Neuron (in vitro differentiated cells): ENCODE measurements around the gene SMU1.

Experiments
- H2AFZ ChIP-seq: one replicate; pipeline ENCODE4 v1.6.1; 2013; ENCODE audit warnings: low read depth, mild to moderate bottlenecking, inconsistent platforms, low read length, moderate library complexity
- H3K27me3 ChIP-seq: one replicate; pipeline ENCODE4 v1.6.1; 2013; ENCODE audit warnings: low read length; ENCODE audit not compliant: insufficient read depth
- H3K36me3 ChIP-seq: one replicate; pipeline ENCODE4 v1.6.1; 2013; ENCODE audit warnings: low read length; ENCODE audit not compliant: insufficient read depth
- H3K4me1 ChIP-seq: one replicate; pipeline ENCODE4 v1.6.1; 2013; ENCODE audit warnings: low read length; ENCODE audit not compliant: insufficient read depth
- H3K4me3 ChIP-seq: 2 replicates; pipeline ENCODE4 v1.5.1; 2013; ENCODE audit warnings: mild to moderate bottlenecking, low read length, moderate library complexity
- H3K9me3 ChIP-seq: one replicate; pipeline ENCODE4 v1.6.1; 2013; ENCODE audit warnings: low read length

Gene SMU1

DNA sequence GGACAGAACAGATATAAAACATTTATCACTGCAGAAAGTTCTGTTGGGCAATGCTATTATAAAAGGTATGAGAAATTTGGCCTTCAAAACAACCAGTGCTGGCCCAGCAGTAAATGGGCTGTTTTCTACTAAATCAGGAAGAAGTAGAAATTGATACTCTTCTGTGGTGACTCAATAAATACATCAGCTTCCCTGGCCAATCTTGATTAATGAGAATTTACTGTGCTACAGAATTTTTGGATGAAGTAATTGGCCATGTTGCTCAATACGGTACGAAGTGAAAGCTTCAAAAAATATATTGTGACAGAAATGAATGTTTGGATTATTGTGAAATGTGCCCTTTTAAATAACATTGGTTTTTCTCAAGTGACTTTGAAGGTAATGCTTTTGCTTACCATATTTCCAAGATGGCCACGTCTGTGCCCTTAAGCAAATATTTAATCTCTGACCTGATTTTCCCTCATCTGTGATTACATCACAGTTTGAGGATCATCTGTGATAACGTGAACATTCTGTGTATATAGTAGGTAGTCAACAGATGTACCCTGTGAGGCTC, 47.2 kb downstream of the SMU1 start:
- H3K27me3 ChIP-seq: no peaks in the 10 kb centered on the region
- H3K36me3 ChIP-seq: peaks cover 78% of the 10 kb centered on the region
- no peak overlapping the region for H2AFZ ChIP-seq
- H3K9me3 ChIP-seq: no peaks in the 10 kb centered on the region
- H3K4me1 ChIP-seq: peaks cover 28% of the 10 kb centered on the region
- no peak overlapping the region for H3K4me3 ChIP-seq

DNA sequence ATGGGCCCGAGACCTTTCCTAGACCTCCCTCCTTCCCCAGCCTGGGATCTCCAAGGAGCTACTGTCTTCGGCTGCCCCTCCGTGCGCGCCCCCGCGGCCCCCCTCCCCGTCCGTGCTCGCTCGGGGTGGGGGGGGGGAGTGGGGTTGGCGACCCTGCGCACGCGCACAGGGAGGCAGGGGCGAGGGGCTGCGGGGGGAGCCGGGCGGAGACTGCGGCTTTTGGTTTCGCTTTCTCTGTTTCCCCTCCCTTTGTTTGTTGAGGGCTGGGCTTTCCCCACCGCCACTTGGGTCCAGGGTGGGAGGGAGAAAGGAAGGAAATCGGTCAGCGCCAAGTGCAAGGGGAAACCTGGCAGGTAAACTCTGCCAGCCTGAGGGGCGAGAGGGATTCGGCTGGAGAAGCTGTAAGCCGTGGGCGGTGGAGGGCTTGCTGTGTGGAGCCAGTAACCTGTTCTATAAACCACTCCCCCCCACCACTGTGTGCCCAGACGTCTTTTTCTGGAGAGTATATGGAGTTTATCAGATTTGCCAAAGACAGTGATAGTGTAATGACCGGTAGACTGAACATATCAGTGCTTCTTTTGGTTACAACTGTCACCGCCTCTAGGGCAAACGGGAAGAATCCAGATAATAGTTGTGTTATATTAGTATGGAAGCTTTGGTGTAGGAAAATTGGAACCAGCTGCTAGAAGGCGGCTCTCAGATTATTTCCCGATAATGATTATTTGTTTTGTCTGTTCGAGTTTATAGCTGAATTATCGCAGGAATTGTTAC, 50.7 kb downstream of the SMU1 start:
- no peaks in the 10 kb centered on the region for H3K27me3 ChIP-seq
- peak overlapping the region; percentile 33 for H2AFZ ChIP-seq
- H3K4me1 ChIP-seq: peaks cover 39% of the 10 kb centered on the region
- H3K4me3 ChIP-seq: peak overlapping the region; percentile 99
- H3K36me3 ChIP-seq: peaks cover 46% of the 10 kb centered on the region
- H3K9me3 ChIP-seq: no peaks in the 10 kb centered on the region

DNA sequence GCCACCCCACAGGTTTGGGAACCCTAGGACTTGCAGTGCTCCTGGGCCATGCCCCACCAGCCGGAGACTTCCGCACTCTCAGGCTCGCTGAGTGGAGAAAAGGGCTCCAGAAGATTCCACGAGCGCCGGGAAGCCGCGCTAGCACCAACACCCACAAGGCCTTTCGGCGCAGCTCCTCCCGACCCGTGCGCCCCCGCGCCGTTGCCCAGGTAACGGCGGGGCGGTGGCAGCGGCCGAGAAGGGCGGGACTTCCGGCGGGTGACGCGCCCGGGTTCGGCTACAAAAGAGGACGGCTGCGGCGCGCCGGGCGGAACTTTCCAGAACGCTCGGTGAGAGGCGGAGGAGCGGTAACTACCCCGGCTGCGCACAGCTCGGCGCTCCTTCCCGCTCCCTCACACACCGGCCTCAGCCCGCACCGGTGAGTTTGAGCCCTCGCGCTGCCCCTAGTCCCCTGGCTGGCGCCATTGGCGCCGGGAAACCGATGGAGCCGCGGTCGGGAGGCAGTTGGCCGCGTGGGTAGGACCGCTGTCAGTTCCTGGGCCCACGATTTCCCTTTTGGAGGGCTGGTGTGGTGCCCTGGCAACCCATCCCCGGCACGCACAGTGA, 51.4 kb downstream of the SMU1 start, which contains the start of gene DNAJA1:
Gene DNAJA1, plus strand, starts transcription at position 308 of the 606 bp plus-strand sequence. CDS start 1,212 bp downstream, outside the sequence.
- Histone ChIP-seq H3K9me3 (no peaks in the 10 kb centered on the region), H3K36me3 (peaks cover 44% of the 10 kb centered on the region), H3K27me3 (no peaks in the 10 kb centered on the region), H2AFZ (peak within 1 kb of the TSS; percentile 33), H3K4me3 (peak within 1 kb of the TSS; percentile 99), H3K4me1 (peaks cover 39% of the 10 kb centered on the region)

DNA sequence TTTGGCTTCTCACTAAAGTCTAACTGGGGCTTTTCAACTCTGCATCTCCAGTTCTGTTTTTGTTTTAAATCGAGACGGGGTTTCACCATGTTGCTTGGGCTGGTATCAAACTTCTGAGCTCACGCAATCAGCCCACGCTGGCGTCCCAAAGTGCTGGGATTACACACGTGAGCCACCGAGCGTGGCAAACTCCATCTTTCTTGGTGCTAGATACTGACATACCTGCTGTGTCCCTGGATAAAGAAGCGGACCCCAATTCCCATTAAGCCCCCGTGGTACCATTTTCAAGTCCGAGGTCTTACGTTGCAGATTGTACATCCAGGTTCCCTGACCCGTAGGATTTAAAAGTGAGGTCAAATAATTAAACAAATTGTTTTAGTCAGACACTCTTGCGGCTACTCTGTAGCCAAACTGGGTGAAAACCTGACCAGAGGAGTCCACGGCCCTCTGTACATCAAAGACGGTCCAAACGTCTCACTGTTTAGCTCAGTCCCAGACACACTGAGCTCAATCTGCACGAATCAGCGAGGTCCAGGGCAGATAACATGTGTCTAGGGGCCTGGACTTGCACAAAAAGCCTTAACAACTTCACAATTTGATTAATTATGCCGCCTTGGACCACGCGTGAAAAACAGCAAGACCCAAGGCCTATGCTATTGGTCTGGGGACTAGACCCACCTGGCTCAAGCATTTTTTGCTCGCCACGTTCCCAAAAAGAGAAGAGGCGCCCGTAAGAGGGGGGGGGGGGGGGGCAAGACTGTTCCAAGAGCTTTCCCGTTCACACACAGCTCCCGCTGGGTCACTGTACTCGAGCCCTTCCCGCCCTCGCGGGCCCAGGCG, 52.1 kb downstream of the SMU1 start:
- H3K4me1 ChIP-seq: peaks cover 39% of the 10 kb centered on the region
- peaks cover 42% of the 10 kb centered on the region for H3K36me3 ChIP-seq
- peak overlapping the region; percentile 33 for H2AFZ ChIP-seq
- peaks cover 2% of the 10 kb centered on the region for H3K9me3 ChIP-seq
- peak overlapping the region; percentile 99 for H3K4me3 ChIP-seq
- H3K27me3 ChIP-seq: no peaks in the 10 kb centered on the region

DNA sequence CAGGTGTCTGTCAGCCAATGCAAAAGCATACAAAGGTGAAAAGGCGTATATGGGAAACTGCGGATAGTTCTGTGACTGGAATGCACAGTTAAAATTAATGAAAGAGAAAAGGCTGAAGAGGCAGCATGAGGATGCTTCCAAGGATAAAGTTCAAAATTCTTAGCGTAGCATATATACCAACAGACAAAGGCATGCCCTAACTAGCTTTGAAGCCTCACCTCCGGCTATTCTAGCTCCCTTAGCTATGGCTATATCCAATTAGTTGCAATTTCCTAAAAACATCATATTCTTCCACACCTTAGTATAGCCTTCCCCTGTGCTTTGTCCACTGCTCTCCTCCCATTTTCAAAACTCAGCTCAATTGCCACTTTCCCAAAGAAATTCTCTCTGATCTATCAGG, 52.8 kb downstream of the SMU1 start:
- H3K4me1 ChIP-seq: peaks cover 37% of the 10 kb centered on the region
- peak overlapping the region; percentile 99 for H3K4me3 ChIP-seq
- no peak overlapping the region for H2AFZ ChIP-seq
- peaks cover 2% of the 10 kb centered on the region for H3K9me3 ChIP-seq
- no peaks in the 10 kb centered on the region for H3K27me3 ChIP-seq
- H3K36me3 ChIP-seq: peaks cover 38% of the 10 kb centered on the region

DNA sequence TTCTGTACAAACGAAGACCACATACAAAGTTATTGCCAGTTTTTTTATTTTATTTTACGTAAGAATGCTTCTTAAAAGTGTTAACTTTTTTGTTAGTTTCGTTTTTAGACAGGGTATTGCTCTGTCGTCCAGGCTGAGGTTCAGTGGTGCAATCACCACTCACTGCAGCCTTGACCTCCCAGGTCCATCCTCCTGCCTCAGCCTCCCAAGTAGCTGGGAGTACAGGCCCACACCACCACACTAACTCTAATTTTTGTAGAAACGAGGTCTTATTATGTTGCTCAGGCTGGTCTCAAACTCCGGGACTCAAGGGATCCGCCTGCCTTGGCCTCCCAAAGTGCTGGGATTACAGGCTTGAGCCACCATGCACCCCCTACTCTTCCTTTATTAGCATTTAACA, 53.7 kb downstream of the SMU1 start:
- Histone ChIP-seq H3K4me3 (no peak overlapping the region), H3K36me3 (peaks cover 30% of the 10 kb centered on the region), H2AFZ (no peak overlapping the region), H3K4me1 (peaks cover 28% of the 10 kb centered on the region), H3K27me3 (no peaks in the 10 kb centered on the region), H3K9me3 (peaks cover 2% of the 10 kb centered on the region)

DNA sequence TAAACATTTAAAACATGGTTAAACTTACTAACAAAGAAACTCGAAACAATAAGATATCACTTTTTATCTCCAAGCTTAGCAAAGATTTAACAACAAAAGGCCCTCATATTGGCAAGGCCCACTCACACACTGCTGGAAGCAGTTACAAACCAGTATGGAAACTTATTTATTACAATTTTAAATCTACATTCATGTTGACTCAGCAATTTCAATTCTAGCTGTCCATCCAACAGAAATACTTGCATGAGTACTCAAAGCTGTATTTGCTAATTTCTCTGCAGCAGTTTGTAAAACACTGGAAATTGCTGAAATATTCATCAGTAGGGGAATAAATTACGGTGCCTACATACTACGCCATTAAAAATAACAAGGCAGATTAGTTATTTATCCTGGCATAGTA, 54.2 kb downstream of the SMU1 start:
- H2AFZ ChIP-seq: no peak overlapping the region

DNA sequence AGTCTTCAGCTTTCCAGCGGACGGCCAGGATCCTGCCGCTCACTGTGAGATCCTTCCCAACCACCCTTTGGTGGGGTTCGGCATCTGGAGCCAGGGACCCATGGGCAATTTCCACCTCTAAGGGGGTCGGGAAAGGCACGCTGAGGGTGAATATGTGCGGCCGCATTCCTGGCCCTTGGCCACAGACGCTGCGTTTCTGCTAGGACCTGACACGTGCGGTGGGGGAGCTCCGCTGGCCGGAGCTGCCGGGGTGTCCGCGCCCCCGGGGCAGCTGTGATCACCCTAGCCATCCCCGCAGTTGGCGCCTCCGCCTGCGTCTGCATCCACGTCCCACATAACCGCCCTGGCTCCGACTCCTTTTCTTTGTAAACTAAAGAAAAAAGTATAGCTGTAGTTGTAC, 56.7 kb downstream of the SMU1 start:
- H3K9me3 ChIP-seq: peaks cover 2% of the 10 kb centered on the region
- no peak overlapping the region for H3K4me3 ChIP-seq
- no peak overlapping the region for H2AFZ ChIP-seq
- H3K4me1 ChIP-seq: peaks cover 13% of the 10 kb centered on the region
- H3K27me3 ChIP-seq: no peaks in the 10 kb centered on the region
- peaks cover 15% of the 10 kb centered on the region for H3K36me3 ChIP-seq

More for the DNA sequence above, 54.2 kb downstream of the SMU1 start:
- H3K9me3 ChIP-seq: peaks cover 2% of the 10 kb centered on the region
- H3K4me3 ChIP-seq: no peak overlapping the region
- H3K27me3 ChIP-seq: no peaks in the 10 kb centered on the region
- H3K4me1 ChIP-seq: peaks cover 23% of the 10 kb centered on the region
- H3K36me3 ChIP-seq: peaks cover 26% of the 10 kb centered on the region

DNA sequence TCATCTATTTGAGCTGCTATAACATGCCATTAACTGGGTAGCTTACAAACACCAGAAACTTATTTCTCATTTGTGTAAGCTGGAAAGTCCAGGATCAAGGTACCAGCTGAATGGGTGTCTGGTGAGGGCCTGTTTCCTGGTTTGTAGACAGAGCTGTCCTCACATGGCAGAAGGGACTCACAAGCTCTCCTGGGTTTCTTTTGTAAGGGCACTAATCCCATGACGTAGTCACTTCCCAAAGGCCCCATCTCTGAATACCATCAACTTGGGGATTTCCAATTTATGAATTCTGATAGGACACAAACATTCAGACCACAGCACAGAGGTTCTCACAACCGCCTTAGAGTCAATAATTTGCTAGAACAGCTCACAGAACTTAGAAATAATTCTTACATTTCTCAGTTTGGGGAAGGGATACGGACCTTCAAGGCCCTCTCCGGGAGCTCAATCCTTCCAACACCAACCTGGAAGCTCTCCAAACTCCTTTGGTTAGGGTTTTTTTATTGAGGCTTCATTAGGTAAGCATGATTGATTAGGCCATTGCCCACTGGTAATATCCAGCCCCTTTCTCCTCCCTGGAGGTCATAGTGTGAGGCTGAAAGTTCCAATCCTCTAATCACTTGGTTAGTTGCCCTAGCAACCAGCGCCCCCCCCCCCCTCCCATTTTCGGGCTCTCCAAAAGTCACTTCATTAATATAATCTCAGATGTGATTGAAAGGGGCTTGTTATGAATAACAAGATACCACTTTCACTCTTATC, 59.0 kb downstream of the SMU1 start:
- H3K4me3 ChIP-seq: no peak overlapping the region
- H3K9me3 ChIP-seq: peaks cover 2% of the 10 kb centered on the region
- H3K36me3 ChIP-seq: peaks cover 15% of the 10 kb centered on the region
- H3K27me3 ChIP-seq: no peaks in the 10 kb centered on the region
- no peak overlapping the region for H2AFZ ChIP-seq
- no peaks in the 10 kb centered on the region for H3K4me1 ChIP-seq

DNA sequence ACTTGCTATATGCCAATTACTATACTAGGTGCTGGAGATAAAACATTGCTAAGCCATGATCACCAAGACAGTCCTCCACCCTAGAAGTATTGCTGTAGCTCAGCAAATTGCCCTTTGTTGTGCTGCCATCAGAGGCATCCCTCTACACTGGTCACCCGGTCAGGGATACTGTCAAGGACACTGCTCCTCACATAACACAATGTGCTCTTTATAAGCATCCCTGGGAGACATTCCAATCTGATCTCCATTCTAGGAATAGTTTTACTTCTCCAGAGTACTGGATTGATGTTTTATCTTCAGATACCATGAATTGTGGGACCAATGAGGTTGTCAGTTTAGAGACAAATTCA, 61.8 kb downstream of the SMU1 start:
- no peak overlapping the region for H2AFZ ChIP-seq
- H3K9me3 ChIP-seq: peaks cover 2% of the 10 kb centered on the region
- H3K4me3 ChIP-seq: no peak overlapping the region
- H3K36me3 ChIP-seq: peaks cover 7% of the 10 kb centered on the region
- no peaks in the 10 kb centered on the region for H3K27me3 ChIP-seq
- no peaks in the 10 kb centered on the region for H3K4me1 ChIP-seq

DNA sequence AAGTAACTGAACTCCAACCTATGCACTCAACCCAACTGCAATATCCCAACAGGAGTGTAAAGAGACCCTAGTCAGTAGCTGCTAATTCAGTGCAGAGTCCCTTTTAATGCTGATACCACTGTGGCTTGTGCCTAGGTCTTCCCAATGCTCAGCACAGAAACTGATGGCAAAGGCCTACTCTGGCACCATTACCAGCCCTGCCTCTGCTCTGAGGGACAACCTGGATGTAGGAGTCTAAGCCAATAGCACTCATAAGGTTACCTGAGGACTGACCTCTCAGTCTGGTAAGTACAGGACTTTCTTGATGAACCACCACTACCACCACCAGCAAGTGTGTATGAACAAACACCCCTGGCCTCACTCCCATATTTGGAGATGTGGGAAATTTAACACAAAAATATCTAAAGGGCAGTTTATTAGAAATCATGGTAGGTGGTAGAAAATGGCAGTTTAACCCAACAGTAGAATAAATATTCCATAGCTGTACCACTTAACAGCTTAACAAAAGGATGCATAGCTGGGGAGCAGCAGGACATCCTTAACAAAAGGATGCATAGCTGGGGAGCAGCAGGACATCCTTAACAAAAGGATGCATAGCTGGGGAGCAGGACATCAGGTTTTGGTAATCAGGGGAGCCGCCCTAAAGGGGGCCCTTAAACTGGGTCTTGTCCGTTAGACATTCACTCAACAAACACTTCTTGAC, 62.4 kb downstream of the SMU1 start:
- H3K4me1 ChIP-seq: no peaks in the 10 kb centered on the region
- H2AFZ ChIP-seq: no peak overlapping the region
- no peak overlapping the region for H3K4me3 ChIP-seq
- no peaks in the 10 kb centered on the region for H3K9me3 ChIP-seq
- peaks cover 4% of the 10 kb centered on the region for H3K36me3 ChIP-seq
- H3K27me3 ChIP-seq: no peaks in the 10 kb centered on the region
